ENCODE measurements around the gene TRIP10. TPM values are rescaled to one million over a fixed set of nuclear protein-coding genes. Genes with fewer than 3 reads are reported as not detected.

Gene TRIP10
- total and polyA plus RNA-seq, 2 of the 13 experiments (the other 11 are each of a cell fraction or from before 2014, with no cell fraction given): 32.5 to 33.2 TPM

DNA sequence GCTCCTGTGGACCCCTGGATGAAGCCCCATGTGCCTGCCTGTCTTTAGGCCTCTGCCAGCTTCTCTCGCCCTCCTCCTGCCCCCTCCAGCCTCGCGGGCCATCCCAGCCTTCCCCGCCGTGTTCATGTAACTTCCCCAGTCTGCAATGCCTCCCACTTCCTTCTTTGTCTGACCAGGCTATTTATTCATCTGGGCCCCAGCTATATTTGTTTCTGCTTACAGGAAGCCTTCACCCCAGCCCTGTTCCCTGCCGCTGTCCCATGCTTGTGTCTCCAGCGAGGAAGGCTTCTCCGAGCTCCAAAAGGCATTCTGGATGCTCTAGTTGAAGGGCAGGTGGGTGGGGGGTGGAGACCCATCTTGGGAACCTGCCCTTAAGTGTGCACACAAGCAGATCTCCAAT, 11.1 kb upstream of the TRIP10 start (continued):
- no peak for TF ChIP-seq ZNF318 (CRISPR knock-in tag; IDR thresholded peaks at IDR 0.05)
- no peak for TF ChIP-seq SNAPC4 (CRISPR knock-in tag; IDR thresholded peaks at IDR 0.05)
- TF ChIP-seq MEF2D (CRISPR knock-in tag; IDR thresholded peaks at IDR 0.05): no peak
- no peak for TF ChIP-seq CREB1 (IDR thresholded peaks at IDR 0.05)
- no peak for TF ChIP-seq CREB1 (CRISPR knock-in tag; IDR thresholded peaks at IDR 0.05)
- TF ChIP-seq IKZF1 (IDR thresholded peaks at IDR 0.05): no peak
- TF ChIP-seq, protein P1, sequence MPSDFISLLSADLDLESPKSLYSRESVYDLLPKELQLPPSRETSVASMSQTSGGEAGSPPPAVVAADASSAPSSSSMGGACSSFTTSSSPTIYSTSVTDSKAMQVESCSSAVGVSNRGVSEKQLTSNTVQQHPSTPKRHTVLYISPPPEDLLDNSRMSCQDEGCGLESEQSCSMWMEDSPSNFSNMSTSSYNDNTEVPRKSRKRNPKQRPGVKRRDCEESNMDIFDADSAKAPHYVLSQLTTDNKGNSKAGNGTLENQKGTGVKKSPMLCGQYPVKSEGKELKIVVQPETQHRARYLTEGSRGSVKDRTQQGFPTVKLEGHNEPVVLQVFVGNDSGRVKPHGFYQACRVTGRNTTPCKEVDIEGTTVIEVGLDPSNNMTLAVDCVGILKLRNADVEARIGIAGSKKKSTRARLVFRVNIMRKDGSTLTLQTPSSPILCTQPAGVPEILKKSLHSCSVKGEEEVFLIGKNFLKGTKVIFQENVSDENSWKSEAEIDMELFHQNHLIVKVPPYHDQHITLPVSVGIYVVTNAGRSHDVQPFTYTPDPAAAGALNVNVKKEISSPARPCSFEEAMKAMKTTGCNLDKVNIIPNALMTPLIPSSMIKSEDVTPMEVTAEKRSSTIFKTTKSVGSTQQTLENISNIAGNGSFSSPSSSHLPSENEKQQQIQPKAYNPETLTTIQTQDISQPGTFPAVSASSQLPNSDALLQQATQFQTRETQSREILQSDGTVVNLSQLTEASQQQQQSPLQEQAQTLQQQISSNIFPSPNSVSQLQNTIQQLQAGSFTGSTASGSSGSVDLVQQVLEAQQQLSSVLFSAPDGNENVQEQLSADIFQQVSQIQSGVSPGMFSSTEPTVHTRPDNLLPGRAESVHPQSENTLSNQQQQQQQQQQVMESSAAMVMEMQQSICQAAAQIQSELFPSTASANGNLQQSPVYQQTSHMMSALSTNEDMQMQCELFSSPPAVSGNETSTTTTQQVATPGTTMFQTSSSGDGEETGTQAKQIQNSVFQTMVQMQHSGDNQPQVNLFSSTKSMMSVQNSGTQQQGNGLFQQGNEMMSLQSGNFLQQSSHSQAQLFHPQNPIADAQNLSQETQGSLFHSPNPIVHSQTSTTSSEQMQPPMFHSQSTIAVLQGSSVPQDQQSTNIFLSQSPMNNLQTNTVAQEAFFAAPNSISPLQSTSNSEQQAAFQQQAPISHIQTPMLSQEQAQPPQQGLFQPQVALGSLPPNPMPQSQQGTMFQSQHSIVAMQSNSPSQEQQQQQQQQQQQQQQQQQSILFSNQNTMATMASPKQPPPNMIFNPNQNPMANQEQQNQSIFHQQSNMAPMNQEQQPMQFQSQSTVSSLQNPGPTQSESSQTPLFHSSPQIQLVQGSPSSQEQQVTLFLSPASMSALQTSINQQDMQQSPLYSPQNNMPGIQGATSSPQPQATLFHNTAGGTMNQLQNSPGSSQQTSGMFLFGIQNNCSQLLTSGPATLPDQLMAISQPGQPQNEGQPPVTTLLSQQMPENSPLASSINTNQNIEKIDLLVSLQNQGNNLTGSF (CRISPR knock-in tag; IDR thresholded peaks at IDR 0.05): no peak
- no peak for TF ChIP-seq ZNF619 (CRISPR knock-in tag; IDR thresholded peaks at IDR 0.05)
- no peak; the same call in 1 of the 2 replicates for TF ChIP-seq SALL1 (CRISPR knock-in tag; IDR thresholded peaks at IDR 0.05)
- no peak for TF ChIP-seq ZFAT (CRISPR knock-in tag; conservative IDR thresholded peaks at IDR 0.05)

Data from HepG2 (cell line).